Neural crest cell (in vitro differentiated cells): ENCODE measurements around the gene ACTRT2. TPM values are rescaled to one million over a fixed set of nuclear protein-coding genes. Genes with fewer than 3 reads are reported as not detected.

Experiments
- DNase-seq: peaks from one replicate; pipeline ENCODE4 v3.0.0; 2021; ENCODE audit warnings: low read depth, mixed read lengths, low spot score
- H3K27ac Mint-ChIP-seq: one replicate; pipeline ENCODE4 v1.8.0; 2021; ENCODE audit warnings: mild to moderate bottlenecking, mixed read lengths; ENCODE audit not compliant: unreplicated experiment
- H3K27me3 Mint-ChIP-seq: 2 replicates; pipeline ENCODE4 v1.8.0; 2021; ENCODE audit warnings: low read depth, mild to moderate bottlenecking, mixed read lengths
- H3K36me3 Mint-ChIP-seq: 2 replicates; pipeline ENCODE4 v1.8.0; 2021; ENCODE audit warnings: low read depth, mild to moderate bottlenecking, mixed read lengths
- H3K4me1 Mint-ChIP-seq: 2 replicates; pipeline ENCODE4 v1.8.0; 2021; ENCODE audit warnings: mixed read lengths
- H3K4me3 Mint-ChIP-seq: one replicate; pipeline ENCODE4 v1.8.0; 2021; ENCODE audit warnings: mild to moderate bottlenecking, mixed read lengths
- H3K9me3 Mint-ChIP-seq: 2 replicates; pipeline ENCODE4 v1.8.0; 2021; ENCODE audit warnings: mixed read lengths
- CTCF ChIP-seq: fragments of 200-600 bp; sonication (generic); conservative IDR thresholded peaks from 2 replicates; pipeline ENCODE4 v1.5.0; 2021; ENCODE audit warnings: antibody characterized with exemption, mild to moderate bottlenecking
- total RNA-seq: library from RNA; stranded (reverse); gene quantifications from 2 replicates; pipeline ENCODE4 v1.2.1, GENCODE V29; 2021

The ACTRT2 gene
- total RNA-seq, 1 donor from 2014 or later = not detected

DNA sequence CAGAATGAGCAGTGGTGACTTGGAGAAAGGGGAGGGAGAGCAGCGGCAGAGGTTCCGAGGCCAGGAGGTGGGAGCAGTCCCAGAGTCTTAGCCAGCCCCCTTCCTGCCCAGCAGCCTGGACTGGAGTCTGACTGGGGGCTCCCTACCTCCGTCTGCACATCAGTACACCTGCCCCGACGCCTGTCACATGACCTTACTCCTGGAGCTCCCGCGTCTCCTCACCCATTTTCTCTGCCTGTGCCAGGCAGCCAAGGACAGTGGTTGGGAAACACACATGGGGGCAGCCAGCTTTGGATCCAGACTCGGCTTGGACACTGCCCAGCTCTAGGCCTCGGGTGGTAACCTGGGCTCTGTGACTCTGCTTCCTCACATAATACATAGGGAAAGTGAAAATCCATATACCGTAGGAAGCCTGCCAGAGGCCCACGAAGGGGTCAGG lies 16.9 kb downstream of the ACTRT2 start:
- no peak for DNase-seq
- no peaks in the 10 kb centered on the region for H3K36me3 Mint-ChIP-seq
- H3K27ac Mint-ChIP-seq = no peak overlapping the region
- H3K4me1 Mint-ChIP-seq = no peaks in the 10 kb centered on the region
- peaks cover 24% of the 10 kb centered on the region for H3K27me3 Mint-ChIP-seq
- TF ChIP-seq CTCF = no peak
- no peaks in the 10 kb centered on the region for H3K9me3 Mint-ChIP-seq
- H3K4me3 Mint-ChIP-seq = no peak overlapping the region

DNA sequence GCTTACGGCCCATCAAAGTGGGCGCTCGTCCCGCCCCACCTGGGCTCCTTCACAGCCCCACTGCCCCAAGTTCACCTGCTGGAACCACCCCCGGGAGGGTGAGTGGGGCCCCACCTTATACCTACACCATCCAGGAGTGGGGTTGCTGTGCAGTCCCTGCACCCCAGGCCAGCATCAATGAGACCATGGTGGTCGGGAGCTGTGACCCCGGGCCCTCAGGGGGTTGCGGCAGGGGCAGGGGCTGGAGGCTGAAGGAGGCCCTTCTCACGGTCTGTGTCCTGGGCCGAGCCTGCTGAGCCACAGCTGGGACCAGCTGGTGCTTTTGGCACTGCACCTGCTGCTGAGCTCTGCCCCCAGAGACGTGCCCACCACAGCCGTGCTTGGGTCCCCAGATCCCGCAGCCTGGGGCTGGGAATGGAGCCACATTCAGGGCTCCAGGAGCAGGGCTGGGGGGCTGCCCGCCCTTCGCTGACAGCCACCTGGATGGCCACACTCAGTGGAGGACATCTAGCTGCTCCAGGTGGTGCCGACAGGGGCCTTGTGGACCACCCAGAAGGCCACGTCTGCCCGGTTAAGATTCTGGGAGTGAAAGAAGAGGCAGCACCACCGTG lies 17.4 kb downstream of the ACTRT2 start:
- Mint-ChIP-seq H3K4me3 (no peak overlapping the region), H3K4me1 (no peaks in the 10 kb centered on the region), H3K9me3 (no peaks in the 10 kb centered on the region), H3K27me3 (peaks cover 27% of the 10 kb centered on the region), H3K27ac (no peak overlapping the region), H3K36me3 (no peaks in the 10 kb centered on the region)
- DNase-seq = no peak
- TF ChIP-seq CTCF = no peak

DNA sequence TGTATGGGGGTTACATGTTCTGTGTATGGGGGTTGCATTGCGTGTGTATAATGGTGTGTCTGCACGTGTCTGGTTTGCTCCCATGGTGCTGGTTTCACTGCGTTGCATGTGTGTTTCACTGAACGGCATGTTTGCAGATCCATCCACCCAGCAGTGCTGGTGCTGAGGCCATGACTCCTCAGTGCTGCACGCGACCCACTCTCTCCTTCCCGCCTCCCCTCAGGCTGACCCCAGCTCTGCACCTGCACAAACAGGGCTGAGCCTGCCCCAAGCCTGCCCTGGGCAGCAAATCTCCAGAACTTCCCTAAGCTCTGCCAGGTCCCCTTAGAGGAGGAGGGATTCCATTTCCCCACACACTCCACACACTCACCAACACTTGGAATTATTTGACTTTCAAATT lies 18.7 kb downstream of the ACTRT2 start:
- no peak overlapping the region for H3K27ac Mint-ChIP-seq
- no peaks in the 10 kb centered on the region for H3K36me3 Mint-ChIP-seq
- TF ChIP-seq CTCF = no peak
- H3K4me3 Mint-ChIP-seq = no peak overlapping the region
- no peak for DNase-seq
- no peaks in the 10 kb centered on the region for H3K4me1 Mint-ChIP-seq
- peaks cover 31% of the 10 kb centered on the region for H3K27me3 Mint-ChIP-seq
- peaks cover 2% of the 10 kb centered on the region for H3K9me3 Mint-ChIP-seq

- Mint-ChIP-seq H3K4me1 (no peaks in the 10 kb centered on the region), H3K27me3 (peaks cover 45% of the 10 kb centered on the region), H3K9me3 (peaks cover 2% of the 10 kb centered on the region), H3K4me3 (no peak overlapping the region), H3K27ac (no peak overlapping the region), H3K36me3 (no peaks in the 10 kb centered on the region)
- no peak for DNase-seq
- TF ChIP-seq CTCF = no peak
Measured at GRCh38 chr1:3042481-3042880, 21.2 kb downstream of the ACTRT2 start.

- H3K4me1 Mint-ChIP-seq = no peaks in the 10 kb centered on the region
- H3K9me3 Mint-ChIP-seq = peaks cover 10% of the 10 kb centered on the region
- H3K4me3 Mint-ChIP-seq = no peak overlapping the region
- no peak overlapping the region for H3K27ac Mint-ChIP-seq
- DNase-seq = no peak
- peaks cover 3% of the 10 kb centered on the region for H3K36me3 Mint-ChIP-seq
- H3K27me3 Mint-ChIP-seq = peaks cover 85% of the 10 kb centered on the region
- TF ChIP-seq CTCF = no peak
Measured at GRCh38 chr1:3049164-3049563, 27.9 kb downstream of the ACTRT2 start.
